Activated CD4-positive, alpha-beta memory T cell treated with anti-CD3 and anti-CD28 coated beads for 36 hours (primary cell): ENCODE results near the gene CACNA1C. TPM values are rescaled to one million over a fixed set of nuclear protein-coding genes. Genes with fewer than 3 reads are reported as not detected.

ENCODE experiments used
- CTCF ChIA-PET: fragments of 350-600 bp; sonication (Branson Sonifier 250); formaldehyde crosslinking; loops from one replicate; lab custom pipeline; 2021; ENCODE audit warnings: antibody characterized with exemption, inconsistent platforms; lab: Charles Lee
- POLR2A ChIA-PET: fragments of 350-600 bp; sonication (Branson Sonifier 250); formaldehyde crosslinking; loops from one replicate; lab custom pipeline; 2021; ENCODE audit warnings: antibody characterized with exemption; lab: Charles Lee
- DNase-seq: peaks from one replicate; pipeline ENCODE4 v3.0.0-alpha.2; 2020
- H3K27ac Mint-ChIP-seq: one replicate; pipeline ENCODE4 v1.8.0; 2021; ENCODE audit warnings: mixed read lengths
- H3K27me3 Mint-ChIP-seq: one replicate; pipeline ENCODE4 v1.8.0; 2021; ENCODE audit warnings: mixed read lengths
- H3K36me3 Mint-ChIP-seq: one replicate; pipeline ENCODE4 v1.8.0; 2021; ENCODE audit warnings: mixed read lengths
- H3K4me1 Mint-ChIP-seq: one replicate; pipeline ENCODE4 v1.8.0; 2021; ENCODE audit warnings: low read depth, mixed read lengths
- H3K4me3 Mint-ChIP-seq: one replicate; pipeline ENCODE4 v1.8.0; 2021; ENCODE audit warnings: mild to moderate bottlenecking, mixed read lengths
- H3K9me3 Mint-ChIP-seq: one replicate; pipeline ENCODE4 v1.8.0; 2021; ENCODE audit warnings: mixed read lengths
- intact Hi-C: fragments of 100-400 bp; cut with micrococcal nuclease; formaldehyde crosslinking; loops from one replicate; pipeline ENCODE4 v1.15.1; 2023
- total RNA-seq, 2 experiments: library from RNA; stranded (reverse); gene quantifications; one replicate each; pipeline ENCODE4 v1.2.3, GENCODE V29; 2021

The CACNA1C gene
- total RNA-seq, 2 experiments from 2014 or later = 0.07 to 0.12 TPM

GRCh38 chr12:2696136-2696535 is 643.3 kb downstream of the CACNA1C start:
- Mint-ChIP-seq H3K27me3 (peaks cover 26% of the 10 kb centered on the region), H3K4me1 (peaks cover 13% of the 10 kb centered on the region), H3K9me3 (no peaks in the 10 kb centered on the region), H3K36me3 (peaks cover 2% of the 10 kb centered on the region), H3K4me3 (no peak overlapping the region), H3K27ac (no peak overlapping the region)
- CTCF ChIA-PET = no interaction called here
- POLR2A ChIA-PET = no interaction called here
- intact Hi-C loops = no loop called here
- DNase-seq = no peak

- intact Hi-C loops = no loop called here
- peaks cover 7% of the 10 kb centered on the region for H3K4me1 Mint-ChIP-seq
- H3K36me3 Mint-ChIP-seq = peaks cover 2% of the 10 kb centered on the region
- ChIA-PET POLR2A (no interaction called here), CTCF (no interaction called here)
- H3K9me3 Mint-ChIP-seq = no peaks in the 10 kb centered on the region
- H3K4me3 Mint-ChIP-seq = no peak overlapping the region
- no peak overlapping the region for H3K27ac Mint-ChIP-seq
- no peak for DNase-seq
- peaks cover 28% of the 10 kb centered on the region for H3K27me3 Mint-ChIP-seq
Measured at GRCh38 chr12:2697057-2697800, 644.4 kb downstream of the CACNA1C start.

- POLR2A ChIA-PET = no interaction called here
- H3K36me3 Mint-ChIP-seq = peaks cover 2% of the 10 kb centered on the region
- H3K4me3 Mint-ChIP-seq = no peak overlapping the region
- H3K4me1 Mint-ChIP-seq = no peaks in the 10 kb centered on the region
- CTCF ChIA-PET = interaction anchor here (1.2 kb wide), 1 partner anchor 16 kb away, joined by 4 read pairs; no protein-coding TSS in a partner anchor
- H3K27ac Mint-ChIP-seq = no peak overlapping the region
- H3K27me3 Mint-ChIP-seq = peaks cover 31% of the 10 kb centered on the region
- intact Hi-C loops = no loop called here
- no peak for DNase-seq
- no peaks in the 10 kb centered on the region for H3K9me3 Mint-ChIP-seq
Measured at GRCh38 chr12:2698566-2698965, 645.8 kb downstream of the CACNA1C start.

GRCh38 chr12:2710701-2711100 is 657.9 kb downstream of the CACNA1C start:
- Mint-ChIP-seq H3K9me3 (peaks cover 20% of the 10 kb centered on the region), H3K27ac (no peak overlapping the region), H3K27me3 (peaks cover 11% of the 10 kb centered on the region), H3K36me3 (peaks cover 5% of the 10 kb centered on the region), H3K4me3 (no peak overlapping the region), H3K4me1 (no peaks in the 10 kb centered on the region)
- ChIA-PET CTCF (no interaction called here), POLR2A (no interaction called here)
- no peak for DNase-seq
- intact Hi-C loops = no loop called here

GRCh38 chr12:2719392-2719791 is 666.6 kb downstream of the CACNA1C start:
- H3K27me3 Mint-ChIP-seq = peaks cover 14% of the 10 kb centered on the region
- H3K4me3 Mint-ChIP-seq = no peak overlapping the region
- no peaks in the 10 kb centered on the region for H3K4me1 Mint-ChIP-seq
- CTCF ChIA-PET = no interaction called here
- intact Hi-C loops = no loop called here
- DNase-seq = no peak
- no peaks in the 10 kb centered on the region for H3K9me3 Mint-ChIP-seq
- H3K27ac Mint-ChIP-seq = no peak overlapping the region
- POLR2A ChIA-PET = no interaction called here
- no peaks in the 10 kb centered on the region for H3K36me3 Mint-ChIP-seq

GRCh38 chr12:2722806-2723205 is 670.0 kb downstream of the CACNA1C start:
- intact Hi-C loops = no loop called here
- ChIA-PET CTCF (no interaction called here), POLR2A (interaction anchor here (0.6 kb wide), 1 partner anchor 11 kb away, joined by 4 read pairs; no protein-coding TSS in a partner anchor)
- Mint-ChIP-seq H3K27ac (no peak overlapping the region), H3K4me3 (no peak overlapping the region), H3K9me3 (no peaks in the 10 kb centered on the region), H3K36me3 (no peaks in the 10 kb centered on the region), H3K27me3 (peaks cover 2% of the 10 kb centered on the region), H3K4me1 (no peaks in the 10 kb centered on the region)
- no peak for DNase-seq

GRCh38 chr12:2732290-2732689 is 679.5 kb downstream of the CACNA1C start:
- ChIA-PET CTCF (no interaction called here), POLR2A (no interaction called here)
- Mint-ChIP-seq H3K27me3 (peaks cover 29% of the 10 kb centered on the region), H3K9me3 (no peaks in the 10 kb centered on the region), H3K4me1 (no peaks in the 10 kb centered on the region), H3K4me3 (no peak overlapping the region), H3K27ac (no peak overlapping the region), H3K36me3 (no peaks in the 10 kb centered on the region)
- no peak for DNase-seq
- intact Hi-C loops = no loop called here

GRCh38 chr12:2733493-2734355 is 680.9 kb downstream of the CACNA1C start:
- no peak overlapping the region for H3K4me3 Mint-ChIP-seq
- no peaks in the 10 kb centered on the region for H3K9me3 Mint-ChIP-seq
- no peaks in the 10 kb centered on the region for H3K36me3 Mint-ChIP-seq
- peaks cover 29% of the 10 kb centered on the region for H3K27me3 Mint-ChIP-seq
- ChIA-PET POLR2A (no interaction called here), CTCF (no interaction called here)
- no peak for DNase-seq
- H3K4me1 Mint-ChIP-seq = no peaks in the 10 kb centered on the region
- no peak overlapping the region for H3K27ac Mint-ChIP-seq
- intact Hi-C loops = no loop called here

GRCh38 chr12:2735432-2735831 is 682.6 kb downstream of the CACNA1C start:
- DNase-seq = no peak
- Mint-ChIP-seq H3K4me3 (no peak overlapping the region), H3K27me3 (peaks cover 30% of the 10 kb centered on the region), H3K36me3 (no peaks in the 10 kb centered on the region), H3K27ac (no peak overlapping the region), H3K4me1 (no peaks in the 10 kb centered on the region), H3K9me3 (no peaks in the 10 kb centered on the region)
- intact Hi-C loops = no loop called here
- POLR2A ChIA-PET = no interaction called here
- CTCF ChIA-PET = interaction anchor here (0.8 kb wide), 1 partner anchor 49 kb away, joined by 3 read pairs; no protein-coding TSS in a partner anchor

- H3K36me3 Mint-ChIP-seq = no peaks in the 10 kb centered on the region
Measured at GRCh38 chr12:2737656-2738241, 685.0 kb downstream of the CACNA1C start.

GRCh38 chr12:2739069-2739468 is 686.3 kb downstream of the CACNA1C start:
- intact Hi-C loops = no loop called here
- Mint-ChIP-seq H3K27me3 (peaks cover 11% of the 10 kb centered on the region), H3K4me1 (no peaks in the 10 kb centered on the region), H3K27ac (no peak overlapping the region), H3K9me3 (no peaks in the 10 kb centered on the region), H3K36me3 (no peaks in the 10 kb centered on the region), H3K4me3 (no peak overlapping the region)
- POLR2A ChIA-PET = no interaction called here
- CTCF ChIA-PET = no interaction called here
- DNase-seq = no peak

More at GRCh38 chr12:2737656-2738241, 685.0 kb downstream of the CACNA1C start:
- DNase-seq = no peak
- Mint-ChIP-seq H3K9me3 (no peaks in the 10 kb centered on the region), H3K27me3 (peaks cover 18% of the 10 kb centered on the region), H3K4me3 (no peak overlapping the region), H3K27ac (no peak overlapping the region), H3K4me1 (no peaks in the 10 kb centered on the region)
- intact Hi-C loops = no loop called here
- CTCF ChIA-PET = no interaction called here
- POLR2A ChIA-PET = no interaction called here
